CD14-positive monocyte (primary cell): ENCODE data around the gene ZNF275. TPM values are rescaled to one million over a fixed set of nuclear protein-coding genes. Genes with fewer than 3 reads are reported as not detected.

Experiments
- DNase-seq, 3 donors: peaks; one replicate each; pipeline ENCODE4 v3.0.0-alpha.2; 2011 to 2022
- H2AFZ ChIP-seq: 2 replicates; pipeline ENCODE4 v1.6.0; 2012; ENCODE audit warnings: mild to moderate bottlenecking, low read depth, low read length, inconsistent platforms; ENCODE audit not compliant: insufficient read depth, poor library complexity, severe bottlenecking
- H3K27ac ChIP-seq, 2 donors: 1 replicate in 1 of 2; 2 replicates in 1 of 2; pipeline ENCODE4 v1.5.1; 2012 to 2013; ENCODE audit warnings: low read length in 2 of 2, control low read depth in 1 of 2, inconsistent platforms in 1 of 2, low read depth in 1 of 2, mild to moderate bottlenecking in 1 of 2
- H3K27me3 ChIP-seq, 2 donors: one replicate each; pipeline versions ENCODE4 v1.6.0 to v1.6.1; 2011 to 2013; ENCODE audit warnings: low read length in 2 of 2; ENCODE audit not compliant: control insufficient read depth in 2 of 2, insufficient read depth in 2 of 2
- H3K36me3 ChIP-seq, 2 donors: replicated peaks in 1 of 2; 1 replicate in 1 of 2; 2 replicates in 1 of 2; pipeline versions ENCODE4 v1.5.1 to v1.6.1; 2012 to 2013; ENCODE audit warnings: low read length in 2 of 2, control low read depth in 1 of 2, inconsistent platforms in 1 of 2, mild to moderate bottlenecking in 1 of 2; ENCODE audit not compliant: insufficient read depth in 2 of 2, control insufficient read depth in 1 of 2
- H3K4me1 ChIP-seq, 2 donors: 1 replicate in 1 of 2; 2 replicates in 1 of 2; pipeline versions ENCODE4 v1.5.1 to v1.6.1; 2012 to 2013; ENCODE audit warnings: low read length in 2 of 2, control low read depth in 1 of 2, inconsistent platforms in 1 of 2, mild to moderate bottlenecking in 1 of 2, moderate library complexity in 1 of 2; ENCODE audit not compliant: insufficient read depth in 2 of 2, control insufficient read depth in 1 of 2
- H3K4me2 ChIP-seq: replicated peaks from 2 replicates; pipeline ENCODE3; 2012; ENCODE audit warnings: low read length, moderate library complexity, mild to moderate bottlenecking; ENCODE audit not compliant: poor library complexity, severe bottlenecking; ENCODE audit errors: extremely low read depth
- H3K4me3 ChIP-seq, 3 experiments: fragments of 200-600 bp in 1 of 3; sonication (generic) in 1 of 3; replicated peaks in 1 of 3; 1 replicate in 2 of 3; 2 replicates in 1 of 3; pipeline ENCODE4 v1.5.1; 2011 to 2013; ENCODE audit warnings: low read length in 3 of 3, mild to moderate bottlenecking in 3 of 3, control low read depth in 2 of 3, low read depth in 2 of 3, inconsistent platforms in 1 of 3, moderate library complexity in 1 of 3
- H3K79me2 ChIP-seq: 2 replicates; pipeline ENCODE4 v1.6.0; 2012; ENCODE audit warnings: mild to moderate bottlenecking, control low read depth, inconsistent platforms, low read length, moderate library complexity; ENCODE audit not compliant: insufficient read depth
- H3K9ac ChIP-seq: 2 replicates; pipeline ENCODE4 v1.6.0; 2017; ENCODE audit warnings: low read length, mild to moderate bottlenecking; ENCODE audit not compliant: insufficient read depth, poor library complexity, severe bottlenecking
- H3K9me3 ChIP-seq, 2 donors: replicated peaks in 1 of 2; 1 replicate in 1 of 2; 2 replicates in 1 of 2; pipeline versions ENCODE4 v1.5.1 to v1.6.1; 2012 to 2013; ENCODE audit warnings: low read length in 2 of 2, control low read depth in 1 of 2; ENCODE audit not compliant: control insufficient read depth in 1 of 2, insufficient read depth in 1 of 2
- H4K20me1 ChIP-seq: 2 replicates; pipeline ENCODE4 v1.6.0; 2012; ENCODE audit warnings: mild to moderate bottlenecking, low read length, control low read depth, moderate library complexity; ENCODE audit not compliant: insufficient read depth
- H3K27ac Mint-ChIP-seq, 7 donors: one replicate each; pipeline ENCODE4 v1.8.0; 2020; ENCODE audit warnings: mild to moderate bottlenecking in 7 of 7, mixed read lengths in 7 of 7, moderate library complexity in 6 of 7, inconsistent platforms in 2 of 7
- H3K27me3 Mint-ChIP-seq, 3 donors: one replicate each; pipeline ENCODE4 v1.8.0; 2021 to 2022; ENCODE audit warnings: low read depth in 3 of 3, mild to moderate bottlenecking in 3 of 3, mixed read lengths in 3 of 3, moderate library complexity in 3 of 3, inconsistent platforms in 1 of 3
- H3K36me3 Mint-ChIP-seq, 2 donors: one replicate each; pipeline ENCODE4 v1.8.0; 2020; ENCODE audit warnings: mixed read lengths in 2 of 2, inconsistent platforms in 1 of 2, mild to moderate bottlenecking in 1 of 2
- H3K4me1 Mint-ChIP-seq: one replicate; pipeline ENCODE4 v1.8.0; 2020; ENCODE audit warnings: mild to moderate bottlenecking, mixed read lengths
- H3K4me3 Mint-ChIP-seq, 2 donors: one replicate each; pipeline ENCODE4 v1.8.0; 2020; ENCODE audit warnings: mild to moderate bottlenecking in 2 of 2, mixed read lengths in 2 of 2, moderate library complexity in 1 of 2
- H3K9me3 Mint-ChIP-seq, 7 donors: one replicate each; pipeline ENCODE4 v1.8.0; 2020 to 2022; ENCODE audit warnings: mixed read lengths in 7 of 7, mild to moderate bottlenecking in 6 of 7, moderate library complexity in 6 of 7, inconsistent platforms in 2 of 7
- WGBS: methylation state at CpG from one replicate; pipeline ENCODE4 v1.1.5; 2013; ENCODE audit warnings: missing lambda C conversion rate; ENCODE audit not compliant: insufficient coverage; 5-methylcytosine and 5-hydroxymethylcytosine counted together
- intact Hi-C, 2 donors: fragments of 100-400 bp; cut with micrococcal nuclease; formaldehyde crosslinking; loops; one replicate each; pipeline versions ENCODE4 v1.15.0 to v1.15.1; 2023
- polyA plus RNA-seq, 3 donors: library from polyadenylated mRNA; depleted of rRNA in 1 of 3; unstranded in 2 of 3; stranded (reverse) in 1 of 3; fragments of 300-500 nt in 2 of 3; fragments of >200 nt in 1 of 3; fragmentation: Illumina TruSeq in 2 of 3; gene quantifications; 1 replicate in 2 of 3; 2 replicates in 1 of 3; pipeline ENCODE4 v1.2.3, GENCODE V29; 2012 to 2021
- TF ChIP-seq, protein P1 (sequence below): fragments of 200-600 bp; IDR thresholded peaks from one replicate; pipeline ENCODE4 v1.8.0; 2022; ENCODE audit warnings: antibody characterized with exemption, mild to moderate bottlenecking

Gene ZNF275
- polyA plus RNA-seq, 3 donors = 1.0 to 4.7 (median 2.1) TPM

DNA sequence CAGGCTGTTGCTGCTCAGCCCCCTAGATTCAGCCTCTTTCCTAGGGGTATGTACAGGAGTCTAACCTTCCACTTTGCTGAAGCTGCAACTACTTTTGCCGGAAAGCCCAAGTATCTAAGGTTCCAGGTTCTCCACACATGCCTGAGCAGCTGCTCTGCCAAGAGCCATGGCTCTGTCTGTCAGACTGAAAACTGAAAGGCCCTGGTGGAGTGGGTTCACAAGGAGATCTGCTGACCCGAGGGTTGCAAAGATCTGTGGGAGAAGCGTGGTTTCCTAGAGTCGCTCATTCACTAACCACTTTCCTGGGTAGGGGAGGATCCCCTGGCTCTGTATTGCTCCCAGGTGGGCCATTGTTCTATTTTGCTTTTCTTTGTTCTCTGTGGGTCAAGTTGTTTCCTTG lies 6.4 kb upstream of the ZNF275 start:
- H4K20me1 ChIP-seq = no peaks in the 10 kb centered on the region
- Mint-ChIP-seq H3K4me1 (no peaks in the 10 kb centered on the region), H3K27me3 (peaks cover 12 to 32% (median 14%) of the 10 kb centered on the region in 3 donors), H3K9me3 (peaks cover 0 to 11% (median 5%) of the 10 kb centered on the region in 7 donors), H3K27ac (no peak overlapping the region), H3K4me3 (no peak overlapping the region), H3K36me3 (no peaks in the 10 kb centered on the region)
- no peak overlapping the region for H3K4me3 ChIP-seq
- no peaks in the 10 kb centered on the region for H3K4me1 ChIP-seq
- H3K27ac ChIP-seq = no peak overlapping the region
- H2AFZ ChIP-seq = no peak overlapping the region
- no CpG with 5 or more reads among the region's 4 CpGs for WGBS
- no peak for DNase-seq
- intact Hi-C loops = no loop called here
- no peaks in the 10 kb centered on the region for H3K79me2 ChIP-seq
- no peak overlapping the region for H3K9ac ChIP-seq
- TF ChIP-seq, protein P1, sequence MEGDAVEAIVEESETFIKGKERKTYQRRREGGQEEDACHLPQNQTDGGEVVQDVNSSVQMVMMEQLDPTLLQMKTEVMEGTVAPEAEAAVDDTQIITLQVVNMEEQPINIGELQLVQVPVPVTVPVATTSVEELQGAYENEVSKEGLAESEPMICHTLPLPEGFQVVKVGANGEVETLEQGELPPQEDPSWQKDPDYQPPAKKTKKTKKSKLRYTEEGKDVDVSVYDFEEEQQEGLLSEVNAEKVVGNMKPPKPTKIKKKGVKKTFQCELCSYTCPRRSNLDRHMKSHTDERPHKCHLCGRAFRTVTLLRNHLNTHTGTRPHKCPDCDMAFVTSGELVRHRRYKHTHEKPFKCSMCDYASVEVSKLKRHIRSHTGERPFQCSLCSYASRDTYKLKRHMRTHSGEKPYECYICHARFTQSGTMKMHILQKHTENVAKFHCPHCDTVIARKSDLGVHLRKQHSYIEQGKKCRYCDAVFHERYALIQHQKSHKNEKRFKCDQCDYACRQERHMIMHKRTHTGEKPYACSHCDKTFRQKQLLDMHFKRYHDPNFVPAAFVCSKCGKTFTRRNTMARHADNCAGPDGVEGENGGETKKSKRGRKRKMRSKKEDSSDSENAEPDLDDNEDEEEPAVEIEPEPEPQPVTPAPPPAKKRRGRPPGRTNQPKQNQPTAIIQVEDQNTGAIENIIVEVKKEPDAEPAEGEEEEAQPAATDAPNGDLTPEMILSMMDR = no peak
- no peaks in the 10 kb centered on the region for H3K36me3 ChIP-seq
- H3K4me2 ChIP-seq = no peak overlapping the region
- no peaks in the 10 kb centered on the region for H3K9me3 ChIP-seq
- H3K27me3 ChIP-seq = peaks cover 6 to 8% of the 10 kb centered on the region in 2 donors

DNA sequence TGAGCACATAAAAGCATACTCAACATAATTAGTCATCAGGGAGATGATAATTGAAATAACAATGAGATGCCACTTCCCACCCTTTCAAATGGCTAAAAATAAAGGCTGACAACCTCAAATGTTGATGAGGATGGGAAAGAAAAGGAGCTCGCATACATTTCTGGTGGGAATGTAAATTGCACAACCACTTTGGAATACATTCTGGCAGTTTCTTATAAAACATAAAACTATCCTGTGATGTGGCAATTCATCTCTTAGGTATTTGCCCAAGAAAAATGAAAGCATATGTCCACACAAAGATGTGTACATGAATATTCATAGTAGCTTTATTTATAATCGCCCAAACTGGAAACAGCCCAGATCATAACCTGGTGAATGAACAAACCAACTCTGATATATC lies 687 bp upstream of the ZNF275 start:
- H3K27ac Mint-ChIP-seq = no peak overlapping the region
- no peak for DNase-seq
- H3K36me3 ChIP-seq = peaks cover 3 to 9% of the 10 kb centered on the region in 2 donors
- intact Hi-C loops = loop anchor here in 1 of 2 donors (10.0 kb wide), 1 partner anchor 262 kb away; the partner anchor contains the start of gene CCNQ
- H3K4me1 ChIP-seq = peaks cover 4 to 7% of the 10 kb centered on the region in 2 donors
- peaks cover 12% of the 10 kb centered on the region for H3K79me2 ChIP-seq
- no peak overlapping the region for H3K9ac ChIP-seq
- H3K9me3 Mint-ChIP-seq = peaks cover 0 to 13% (median 2%) of the 10 kb centered on the region in 7 donors
- H2AFZ ChIP-seq = peak overlapping the region; percentile 38
- peaks cover 0 to 3% of the 10 kb centered on the region in 2 donors for H3K27me3 ChIP-seq
- H3K4me2 ChIP-seq = peak overlapping the region; percentile 73
- no peaks in the 10 kb centered on the region for H3K9me3 ChIP-seq
- WGBS = no CpG with 5 or more reads among the region's 2 CpGs
- H3K27me3 Mint-ChIP-seq = peaks cover 2 to 11% (median 4%) of the 10 kb centered on the region in 3 donors
- no peak overlapping the region for H3K27ac ChIP-seq
- H3K4me3 Mint-ChIP-seq = no peak overlapping the region
- peaks cover 9% of the 10 kb centered on the region for H3K4me1 Mint-ChIP-seq
- H4K20me1 ChIP-seq = no peaks in the 10 kb centered on the region
- TF ChIP-seq, protein P1 = no peak
- peaks cover 2 to 12% of the 10 kb centered on the region in 2 donors for H3K36me3 Mint-ChIP-seq
- H3K4me3 ChIP-seq = peak overlapping the region in 1 of 3 experiments; percentile 76
